ENCODE results near the gene NAIF1.
"Not testable (repeated sequence)": the region's sequence is repeated elsewhere in the genome, so short reads cannot be mapped to it uniquely, and the experiment has no call there.

Gene NAIF1

DNA sequence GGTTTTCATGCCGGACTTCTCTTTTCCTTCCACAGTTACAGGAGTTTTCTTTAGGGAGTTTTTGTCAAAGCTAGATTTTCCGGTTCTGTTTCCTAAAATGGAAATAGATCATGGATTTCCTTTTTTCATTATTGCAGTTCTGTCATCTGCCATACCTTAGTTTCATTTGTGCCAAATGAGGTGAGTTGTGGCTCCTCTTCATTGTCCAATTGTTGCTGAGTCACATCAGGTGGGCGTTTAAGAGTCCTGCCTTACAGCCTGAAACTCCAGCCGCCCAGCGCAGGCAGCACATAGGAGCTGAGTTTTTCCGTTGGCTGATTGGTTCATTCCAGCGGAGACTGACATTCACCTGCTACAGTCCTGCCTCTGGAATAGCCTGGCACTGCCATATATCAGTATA is 15.0 kb upstream of the NAIF1 start:
- DNase-seq = no peak

GRCh38 chr9:128081056-128081455 is 13.9 kb upstream of the NAIF1 start:
- DNase-seq = no peak

DNA sequence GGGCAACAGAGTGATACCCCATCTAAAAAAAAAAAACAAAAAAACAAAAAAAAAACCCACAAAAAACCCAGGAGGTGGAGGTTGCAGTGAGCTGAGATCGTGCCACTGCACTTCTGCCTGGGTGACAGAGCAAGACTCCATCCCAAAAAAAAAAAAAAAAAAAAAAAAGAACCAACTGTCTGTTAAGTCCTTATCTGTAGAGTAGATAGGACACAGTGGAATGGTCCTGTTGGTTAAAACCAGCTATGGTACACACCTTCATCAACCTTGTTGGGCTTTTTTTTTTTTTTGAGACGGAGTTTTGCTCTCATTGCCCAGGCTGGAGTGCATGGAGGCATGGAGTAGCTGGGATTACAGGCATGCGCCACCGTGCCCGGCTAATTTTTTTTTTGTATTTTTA is 13.1 kb upstream of the NAIF1 start:
- DNase-seq = no peak

DNA sequence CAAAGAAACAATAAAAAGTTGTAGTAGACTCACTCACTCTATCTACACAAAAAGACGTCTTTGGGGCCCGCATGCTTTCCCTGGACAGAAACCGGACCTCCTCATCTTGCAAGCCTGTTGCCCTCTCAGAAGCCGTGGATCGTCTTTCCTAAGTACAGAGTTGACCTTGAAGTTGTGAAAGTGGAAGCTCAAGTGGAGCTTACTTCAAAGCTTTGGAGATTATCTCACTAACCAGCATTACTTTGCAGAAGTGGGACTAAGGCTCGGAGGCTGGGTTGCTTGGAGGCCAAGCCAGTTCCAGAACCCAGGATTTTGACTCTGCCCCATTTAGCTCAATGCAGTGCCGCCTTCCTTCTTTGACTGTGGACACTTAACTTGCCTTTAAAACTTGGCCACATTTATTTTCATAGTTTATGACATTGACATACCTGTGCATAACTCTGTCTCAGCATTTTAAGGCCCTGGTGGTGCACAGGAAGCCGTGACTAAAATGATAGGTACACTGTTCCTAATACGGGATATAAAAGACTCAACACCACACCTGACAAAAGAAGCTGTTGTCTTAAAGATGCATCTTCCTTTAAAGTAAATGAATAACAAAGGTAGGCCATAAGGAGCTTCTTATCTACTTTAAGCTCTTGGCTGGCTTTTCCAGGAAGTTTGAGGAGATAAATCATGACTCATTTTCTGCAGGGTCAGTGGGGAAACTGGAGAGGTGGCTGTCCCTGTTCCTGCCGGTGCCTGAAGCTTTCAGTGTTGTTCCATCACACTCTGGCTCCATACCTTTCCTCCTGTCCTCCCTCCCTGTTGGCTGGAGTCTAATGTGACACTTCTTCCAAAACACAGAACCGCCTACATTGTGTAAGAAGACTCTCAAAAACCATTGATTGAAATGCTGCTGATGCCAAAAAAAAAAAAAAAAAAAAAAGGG is 11.6 kb upstream of the NAIF1 start:
- DNase-seq = no peak

GRCh38 chr9:128077847-128078503 is 10.9 kb upstream of the NAIF1 start:
- DNase-seq = no peak

DNA sequence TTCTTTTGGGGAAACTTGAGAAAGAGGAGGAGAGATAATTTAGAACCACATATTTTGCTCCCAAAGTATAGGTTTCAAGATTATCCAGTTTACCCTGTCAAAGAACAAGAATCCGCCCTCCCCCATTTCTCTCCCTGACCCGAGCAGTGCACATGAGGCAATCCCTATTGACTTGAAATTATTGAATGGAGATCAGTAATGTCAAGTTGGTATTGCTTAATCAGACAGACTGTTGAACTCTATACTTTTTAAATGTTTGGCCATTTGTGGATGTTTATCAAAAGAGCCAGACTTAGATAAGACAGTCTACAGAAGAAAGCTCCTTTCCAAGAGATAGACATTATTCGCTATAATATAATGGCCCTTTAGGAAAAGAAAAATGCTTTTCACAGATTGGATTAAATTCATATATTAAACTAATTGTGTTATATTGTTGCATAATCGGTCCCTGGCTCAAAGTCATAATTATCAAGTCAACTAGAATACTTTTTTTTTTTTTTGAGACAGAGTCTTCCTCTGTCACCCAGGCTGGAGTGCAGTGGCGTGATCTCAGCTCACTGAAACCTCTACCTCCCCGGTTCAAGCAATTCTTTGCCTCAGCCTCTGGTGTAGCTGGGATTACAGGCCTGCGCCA is 6.2 kb upstream of the NAIF1 start:
- no peak for DNase-seq

GRCh38 chr9:128072144-128073021 is 5.3 kb upstream of the NAIF1 start:
- no peak for DNase-seq

DNA sequence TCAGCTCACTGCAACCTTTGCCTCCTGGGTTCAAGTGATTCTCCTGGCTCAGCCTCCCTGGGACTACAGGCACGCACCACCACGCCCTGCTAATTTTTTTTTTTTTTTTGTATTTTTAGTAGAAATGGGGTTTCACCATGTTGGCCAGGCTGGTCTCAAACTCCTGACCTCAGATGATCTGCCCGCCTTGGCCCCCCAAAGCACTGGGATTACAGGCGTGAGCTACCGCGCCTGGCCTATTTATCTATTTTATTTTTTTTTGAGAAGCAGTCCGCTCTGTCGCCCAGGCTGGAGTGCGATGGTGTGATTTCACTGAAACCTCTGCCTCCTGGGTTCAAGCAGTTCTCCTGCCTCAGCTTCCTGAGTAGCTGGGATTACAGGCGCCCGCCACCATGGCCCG is 4.4 kb upstream of the NAIF1 start:
- not testable (repeated sequence) for DNase-seq

DNA sequence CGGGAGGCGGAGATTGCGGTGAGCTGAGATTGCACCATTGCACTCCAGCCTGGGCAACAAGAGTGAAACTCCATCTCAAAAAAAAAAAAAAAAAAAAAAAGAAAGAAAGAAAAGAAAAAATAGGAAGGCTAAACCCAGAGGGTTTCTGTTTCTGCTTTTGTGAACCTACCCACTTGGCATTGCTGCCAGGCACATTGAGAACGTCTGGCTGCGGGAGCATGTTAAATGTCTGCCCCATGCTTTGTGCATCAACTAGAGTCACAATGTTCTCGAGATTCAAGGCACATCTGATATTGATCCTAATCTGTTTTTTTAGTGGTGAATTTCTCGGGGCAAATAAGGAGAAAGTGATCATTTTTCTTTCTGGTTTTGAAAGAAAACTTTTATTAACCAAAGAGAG is 3.8 kb upstream of the NAIF1 start:
- no peak for DNase-seq

DNA sequence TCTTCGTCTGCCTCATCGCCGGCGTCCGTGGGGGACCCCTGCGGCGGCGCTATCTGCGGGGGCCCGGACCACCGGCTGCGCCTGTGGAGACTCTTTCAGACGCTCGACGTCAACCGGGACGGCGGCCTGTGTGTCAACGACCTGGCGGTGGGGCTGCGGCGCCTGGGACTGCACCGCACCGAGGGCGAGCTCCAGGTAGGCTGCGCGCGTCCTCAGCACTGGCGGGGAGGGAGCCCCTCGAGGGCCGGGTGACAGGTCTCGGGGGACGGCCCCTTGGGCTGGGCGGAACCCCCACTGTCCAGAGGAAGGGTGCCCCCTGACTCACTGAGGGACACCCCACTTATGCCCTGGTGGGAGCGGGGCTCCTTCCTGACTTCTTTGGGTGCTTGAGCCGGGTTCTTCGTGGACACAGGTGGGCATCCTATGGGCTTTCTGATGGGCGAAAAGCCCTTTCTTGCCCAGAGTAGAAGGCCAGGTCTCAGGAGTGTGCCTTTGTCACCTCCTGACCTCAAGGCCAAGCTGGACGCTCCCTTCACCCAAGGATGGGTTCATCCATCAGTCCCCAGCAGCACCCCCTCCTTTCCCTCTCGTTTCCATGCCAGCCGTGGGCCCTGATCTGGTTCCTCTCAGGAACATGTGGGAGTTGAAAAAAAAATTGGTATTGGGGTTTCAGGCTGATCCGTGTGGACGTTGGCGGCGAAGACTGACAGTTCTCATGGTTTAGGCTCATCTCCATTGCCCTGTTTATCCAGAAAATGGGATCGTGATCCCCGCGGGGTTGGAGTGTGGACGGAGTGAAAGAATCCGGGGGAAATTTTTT is 1.5 kb upstream of the NAIF1 start:
- no peak for DNase-seq

DNA sequence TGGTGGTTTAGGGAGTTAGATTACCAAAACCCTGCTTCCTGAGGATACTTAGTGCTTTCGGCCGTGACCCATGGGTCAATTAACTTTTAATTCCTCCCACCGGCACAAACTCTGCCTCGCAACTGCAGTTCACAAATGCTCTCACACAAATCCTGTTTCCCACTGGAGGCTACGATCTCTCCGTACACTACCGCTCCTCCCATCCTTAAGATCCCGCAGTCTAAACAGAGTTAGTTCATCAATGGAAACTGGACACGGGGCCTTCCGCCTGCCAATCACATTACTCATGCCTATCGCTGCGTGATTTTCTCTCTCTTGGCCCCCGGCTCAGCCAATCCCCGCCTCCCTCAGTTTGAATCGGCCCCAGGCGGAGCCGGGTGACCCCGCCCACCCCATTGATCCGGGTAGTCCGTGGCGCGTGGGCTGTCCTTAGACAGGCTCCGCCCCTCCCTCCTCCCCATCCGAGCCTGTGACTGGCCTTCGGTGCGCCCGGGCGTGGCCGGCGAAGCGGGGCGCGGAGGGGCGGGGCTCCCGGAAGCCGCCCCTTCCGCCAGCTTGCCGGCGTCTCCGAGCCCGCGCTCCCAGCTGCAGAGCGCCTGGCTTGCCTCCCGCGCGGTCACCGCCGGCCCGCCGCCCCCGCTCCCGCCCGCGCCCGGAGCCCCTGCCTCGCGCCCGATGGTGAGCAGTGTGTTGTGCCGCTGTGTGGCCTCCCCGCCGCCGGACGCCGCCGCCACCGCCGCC is 695 bp upstream of the NAIF1 start, which contains the start of gene SLC25A25:
Gene SLC25A25 (plus strand): TSS at position 588 of the 741 bp plus-strand sequence. CDS start 88 bp downstream, at position 676.
- peak; percentile 67 for DNase-seq

DNA sequence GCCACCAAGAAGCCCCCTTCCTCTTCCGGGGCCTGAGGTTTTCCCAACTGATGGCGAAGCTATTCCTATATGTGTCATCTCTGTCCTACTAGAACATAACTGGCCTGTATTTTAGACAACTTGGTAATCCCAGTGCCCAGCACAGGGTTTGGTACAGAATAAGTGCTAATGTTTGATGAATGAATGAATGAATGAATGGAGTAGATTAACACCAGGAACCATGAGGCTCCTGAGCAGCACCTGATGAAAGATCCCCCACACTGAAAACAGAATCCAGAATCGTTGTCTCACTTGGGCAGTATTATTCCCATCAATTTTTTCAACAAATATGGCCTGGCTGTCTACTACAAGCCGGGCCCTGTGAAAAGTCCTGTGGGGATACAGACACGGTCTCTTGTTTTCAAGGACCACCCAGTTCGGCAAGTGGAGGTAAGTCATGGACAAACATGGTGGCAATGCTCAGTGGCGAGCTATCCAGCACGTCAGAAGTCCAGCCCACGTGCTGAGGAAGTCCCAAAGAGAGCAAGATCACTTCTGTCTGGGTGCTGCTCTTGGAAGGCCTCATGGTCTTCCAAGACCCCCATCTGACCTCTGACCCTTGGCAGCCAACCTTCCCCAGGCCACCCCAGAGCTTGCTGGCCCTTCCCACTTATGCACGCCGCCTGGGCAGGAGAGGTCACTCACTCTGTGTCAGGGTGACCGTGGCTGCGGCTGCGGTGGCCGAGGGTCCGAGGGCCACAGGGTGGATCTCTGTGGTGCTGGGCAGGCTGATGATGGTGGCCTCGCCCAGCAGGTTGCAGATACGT is 1.0 kb downstream of the NAIF1 start:
- DNase-seq = no peak

- DNase-seq = no peak
These were observed 4.0 kb downstream of the NAIF1 start for GRCh38 chr9:128062846-128063831.

GRCh38 chr9:128062279-128062678 is 4.8 kb downstream of the NAIF1 start:
- no peak for DNase-seq

DNA sequence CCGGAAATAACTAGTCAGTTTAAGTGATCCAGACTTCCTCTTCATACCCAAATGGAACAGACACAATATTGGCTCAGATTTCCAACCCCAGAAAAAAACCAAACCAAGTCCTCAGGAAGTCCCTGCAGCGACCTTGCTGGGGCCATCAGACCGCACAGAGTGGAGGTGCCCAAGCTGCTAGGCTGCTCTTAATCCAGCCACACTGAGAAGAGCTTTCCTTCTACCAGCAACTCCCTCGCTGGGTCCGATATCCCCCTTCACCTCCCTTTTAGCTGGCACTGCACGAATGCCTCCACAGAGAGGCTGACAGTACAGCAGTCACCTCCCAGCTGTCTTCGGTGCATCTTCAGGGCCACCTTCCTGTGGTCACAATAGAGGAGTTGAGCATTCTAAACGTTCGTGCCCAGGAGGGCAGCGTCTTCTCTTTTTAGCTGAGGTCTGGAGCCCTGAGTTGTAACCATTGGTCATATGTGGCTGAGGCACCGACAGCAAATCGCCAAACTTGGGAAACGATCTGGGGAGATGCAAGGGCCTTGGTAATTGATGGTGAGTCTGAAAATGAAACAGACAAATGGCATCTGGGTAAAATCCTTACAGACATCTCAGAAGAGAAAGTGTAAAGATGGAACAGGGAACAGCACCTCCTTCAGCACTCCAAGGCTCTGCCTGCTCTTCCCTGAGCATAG is 5.7 kb downstream of the NAIF1 start:
- DNase-seq = no peak

DNA sequence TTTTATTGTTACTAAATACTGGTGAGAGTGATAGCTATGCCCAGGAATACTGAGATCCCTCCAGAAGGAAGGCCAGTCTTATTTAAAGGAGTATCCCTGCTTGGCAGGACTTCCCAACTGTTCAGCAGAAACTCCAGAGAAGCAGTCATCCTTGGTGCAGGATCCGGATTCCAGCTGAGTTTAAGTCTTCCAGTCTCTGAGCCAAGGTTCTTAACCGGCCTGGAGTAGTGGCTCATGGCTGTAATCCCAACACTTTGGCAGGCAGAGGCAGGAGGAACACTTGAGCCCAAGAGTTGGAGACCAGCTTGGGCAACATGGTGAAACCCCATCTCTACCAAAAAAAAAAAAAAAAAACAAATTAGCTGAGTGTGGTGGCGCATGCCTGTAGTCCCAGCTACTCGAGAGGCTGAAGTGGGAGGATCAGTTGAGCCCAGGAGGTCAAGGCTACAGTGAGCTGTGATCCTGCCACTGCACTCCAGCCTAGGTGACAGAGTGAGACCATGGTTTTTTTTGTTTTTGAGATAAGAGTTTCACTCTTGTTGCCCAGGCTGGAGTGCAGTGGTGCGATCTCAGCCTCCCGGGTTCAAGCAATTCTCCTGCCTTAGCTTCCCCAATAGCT is 7.6 kb downstream of the NAIF1 start:
- no peak for DNase-seq

- no peak for DNase-seq
These were observed 9.3 kb downstream of the NAIF1 start for GRCh38 chr9:128057724-128058409.
